ENCODE results near the gene TBX4.

DNA sequence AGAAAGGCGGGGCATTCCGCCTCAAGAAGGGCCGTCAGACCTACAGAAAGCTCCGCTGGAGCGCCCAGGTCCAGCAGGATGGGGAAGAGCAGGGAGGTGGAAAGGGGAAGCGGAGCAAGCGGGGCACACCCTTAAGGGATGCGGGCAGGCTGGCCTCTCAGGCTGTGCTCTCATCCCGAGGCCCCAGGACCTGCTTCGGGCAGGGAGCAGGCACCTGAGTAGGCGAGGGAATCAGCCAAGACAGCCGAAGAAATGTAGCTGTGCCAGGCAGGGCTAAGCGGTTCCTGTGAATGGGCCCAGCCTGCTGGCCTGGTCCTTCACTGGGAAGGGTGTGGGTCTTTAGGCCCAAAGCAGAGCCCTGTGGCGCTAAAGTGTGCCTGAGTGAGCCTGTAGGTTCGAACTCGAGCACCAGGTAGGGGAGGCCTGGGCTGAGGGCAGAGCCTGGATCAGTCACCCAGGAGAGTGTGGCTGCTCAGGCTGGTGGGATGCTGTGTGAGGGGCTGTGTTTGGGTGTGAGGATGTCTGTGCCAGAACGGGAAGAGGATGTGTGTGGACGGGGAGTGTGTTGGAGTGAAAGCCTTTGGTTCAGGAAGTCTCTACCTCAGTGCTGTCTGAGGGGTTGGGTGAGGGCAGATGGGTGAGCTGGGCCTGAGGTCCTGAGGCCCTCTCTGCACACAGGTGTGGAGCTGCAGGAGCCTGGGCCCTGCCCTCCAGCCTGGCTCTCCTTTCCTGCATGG, 3.3 kb downstream of the TBX4 start:
- TF ChIP-seq, protein P1, sequence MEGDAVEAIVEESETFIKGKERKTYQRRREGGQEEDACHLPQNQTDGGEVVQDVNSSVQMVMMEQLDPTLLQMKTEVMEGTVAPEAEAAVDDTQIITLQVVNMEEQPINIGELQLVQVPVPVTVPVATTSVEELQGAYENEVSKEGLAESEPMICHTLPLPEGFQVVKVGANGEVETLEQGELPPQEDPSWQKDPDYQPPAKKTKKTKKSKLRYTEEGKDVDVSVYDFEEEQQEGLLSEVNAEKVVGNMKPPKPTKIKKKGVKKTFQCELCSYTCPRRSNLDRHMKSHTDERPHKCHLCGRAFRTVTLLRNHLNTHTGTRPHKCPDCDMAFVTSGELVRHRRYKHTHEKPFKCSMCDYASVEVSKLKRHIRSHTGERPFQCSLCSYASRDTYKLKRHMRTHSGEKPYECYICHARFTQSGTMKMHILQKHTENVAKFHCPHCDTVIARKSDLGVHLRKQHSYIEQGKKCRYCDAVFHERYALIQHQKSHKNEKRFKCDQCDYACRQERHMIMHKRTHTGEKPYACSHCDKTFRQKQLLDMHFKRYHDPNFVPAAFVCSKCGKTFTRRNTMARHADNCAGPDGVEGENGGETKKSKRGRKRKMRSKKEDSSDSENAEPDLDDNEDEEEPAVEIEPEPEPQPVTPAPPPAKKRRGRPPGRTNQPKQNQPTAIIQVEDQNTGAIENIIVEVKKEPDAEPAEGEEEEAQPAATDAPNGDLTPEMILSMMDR (IDR thresholded peaks at IDR 0.05), result no peak
- TF ChIP-seq HOXB13 (CRISPR knock-in tag; IDR thresholded peaks at IDR 0.05; ENCODE audit: low read depth) (no peak), MAX (IDR thresholded peaks at IDR 0.05) (no peak), ZSCAN20 (CRISPR knock-in tag; IDR thresholded peaks at IDR 0.05) (no peak), RNF2 (IDR thresholded peaks at IDR 0.05; ENCODE audit: borderline replicate concordance, low read depth) (no peak), TP53 (CRISPR knock-in tag; IDR thresholded peaks at IDR 0.05) (no peak), SMC3 (IDR thresholded peaks at IDR 0.05) (no peak), ELK1 (IDR thresholded peaks at IDR 0.05; ENCODE audit: low read depth, low read length) (no peak), BHLHE40 (IDR thresholded peaks at IDR 0.05; ENCODE audit: low read depth, low read length) (no peak), RAD21 (conservative IDR thresholded peaks at IDR 0.05 in 1 of 2, IDR thresholded peaks at IDR 0.05 in 1 of 2) (no peak), EP300 (IDR thresholded peaks at IDR 0.05) (no peak)
- TF ChIP-seq, protein P2, sequence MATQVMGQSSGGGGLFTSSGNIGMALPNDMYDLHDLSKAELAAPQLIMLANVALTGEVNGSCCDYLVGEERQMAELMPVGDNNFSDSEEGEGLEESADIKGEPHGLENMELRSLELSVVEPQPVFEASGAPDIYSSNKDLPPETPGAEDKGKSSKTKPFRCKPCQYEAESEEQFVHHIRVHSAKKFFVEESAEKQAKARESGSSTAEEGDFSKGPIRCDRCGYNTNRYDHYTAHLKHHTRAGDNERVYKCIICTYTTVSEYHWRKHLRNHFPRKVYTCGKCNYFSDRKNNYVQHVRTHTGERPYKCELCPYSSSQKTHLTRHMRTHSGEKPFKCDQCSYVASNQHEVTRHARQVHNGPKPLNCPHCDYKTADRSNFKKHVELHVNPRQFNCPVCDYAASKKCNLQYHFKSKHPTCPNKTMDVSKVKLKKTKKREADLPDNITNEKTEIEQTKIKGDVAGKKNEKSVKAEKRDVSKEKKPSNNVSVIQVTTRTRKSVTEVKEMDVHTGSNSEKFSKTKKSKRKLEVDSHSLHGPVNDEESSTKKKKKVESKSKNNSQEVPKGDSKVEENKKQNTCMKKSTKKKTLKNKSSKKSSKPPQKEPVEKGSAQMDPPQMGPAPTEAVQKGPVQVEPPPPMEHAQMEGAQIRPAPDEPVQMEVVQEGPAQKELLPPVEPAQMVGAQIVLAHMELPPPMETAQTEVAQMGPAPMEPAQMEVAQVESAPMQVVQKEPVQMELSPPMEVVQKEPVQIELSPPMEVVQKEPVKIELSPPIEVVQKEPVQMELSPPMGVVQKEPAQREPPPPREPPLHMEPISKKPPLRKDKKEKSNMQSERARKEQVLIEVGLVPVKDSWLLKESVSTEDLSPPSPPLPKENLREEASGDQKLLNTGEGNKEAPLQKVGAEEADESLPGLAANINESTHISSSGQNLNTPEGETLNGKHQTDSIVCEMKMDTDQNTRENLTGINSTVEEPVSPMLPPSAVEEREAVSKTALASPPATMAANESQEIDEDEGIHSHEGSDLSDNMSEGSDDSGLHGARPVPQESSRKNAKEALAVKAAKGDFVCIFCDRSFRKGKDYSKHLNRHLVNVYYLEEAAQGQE (IDR thresholded peaks at IDR 0.05), result no peak
- TF ChIP-seq, protein P3, sequence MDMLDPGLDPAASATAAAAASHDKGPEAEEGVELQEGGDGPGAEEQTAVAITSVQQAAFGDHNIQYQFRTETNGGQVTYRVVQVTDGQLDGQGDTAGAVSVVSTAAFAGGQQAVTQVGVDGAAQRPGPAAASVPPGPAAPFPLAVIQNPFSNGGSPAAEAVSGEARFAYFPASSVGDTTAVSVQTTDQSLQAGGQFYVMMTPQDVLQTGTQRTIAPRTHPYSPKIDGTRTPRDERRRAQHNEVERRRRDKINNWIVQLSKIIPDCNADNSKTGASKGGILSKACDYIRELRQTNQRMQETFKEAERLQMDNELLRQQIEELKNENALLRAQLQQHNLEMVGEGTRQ (IDR thresholded peaks at IDR 0.05), result no peak

Measured in A549 (cell line).